Adrenal gland (tissue), 12 donors: ENCODE data around the gene FDXACB1. TPM values are rescaled to one million over a fixed set of nuclear protein-coding genes. Genes with fewer than 3 reads are reported as not detected.

Experiments used
- DNase-seq, 7 donors: peaks; one replicate each; pipeline ENCODE4 v3.0.0-alpha.2; 2019 to 2020
- H3K27ac ChIP-seq, 5 donors: fragments of 200-600 bp; sonication (generic) in 4 of 5; 1 replicate in 3 of 5; 2 replicates in 2 of 5; pipeline versions ENCODE4 v1.5.1 to v1.8.0; 2016 to 2020; ENCODE audit warnings: mild to moderate bottlenecking in 1 of 5
- H3K27me3 ChIP-seq: fragments of 200-600 bp; 2 replicates; pipeline ENCODE4 v1.8.0; 2021
- H3K36me3 ChIP-seq, 2 donors: fragments of 200-600 bp; replicated peaks in 1 of 2; 1 replicate in 1 of 2; 2 replicates in 1 of 2; pipeline versions ENCODE4 v1.5.1 to v1.8.0; 2018 to 2022
- H3K4me1 ChIP-seq, 2 donors: fragments of 200-600 bp; replicated peaks in 1 of 2; 1 replicate in 1 of 2; 2 replicates in 1 of 2; pipeline versions ENCODE4 v1.5.1 to v1.8.0; 2018 to 2021
- H3K4me3 ChIP-seq, 4 donors: fragments of 200-600 bp; sonication (generic) in 3 of 4; one replicate each; pipeline ENCODE4 v1.5.1; 2016 to 2018
- H3K9me3 ChIP-seq, 3 donors: fragments of 200-600 bp; sonication (generic) in 1 of 3; replicated peaks in 1 of 3; 1 replicate in 2 of 3; 2 replicates in 1 of 3; pipeline versions ENCODE4 v1.5.1 to v1.8.0; 2016 to 2021
- POLR2A ChIP-seq, 2 donors: fragments of 450-650 bp; IDR thresholded peaks; one replicate each; pipeline ENCODE4 v1.6.1; 2017; ENCODE audit warnings: antibody characterized with exemption in 2 of 2, mild to moderate bottlenecking in 2 of 2, moderate library complexity in 1 of 2
- WGBS, 4 donors: extraction: QIAGEN DNeasy Blood & Tissue Kit in 2 of 4; methylation state at CpG; one replicate each; pipeline versions ENCODE4 v1.1.5 to v1.1.7; 2013 to 2017; 5-methylcytosine and 5-hydroxymethylcytosine counted together
- intact Hi-C, 2 donors: fragments of 100-400 bp; cut with DNase I; formaldehyde crosslinking; loops; one replicate each; pipeline versions ENCODE4 v1.14.1 to v1.15.0; 2022 to 2023
- polyA plus RNA-seq, 3 donors: library from polyadenylated mRNA; stranded (reverse); fragments of 200-250 nt in 2 of 3; fragments of 350-450 nt in 1 of 3; fragmentation: Illumina TruSeq in 1 of 3; extraction: RNeasy Lipid Tissue Mini Kit (QIAGEN cat#74804) in 1 of 3; gene quantifications; one replicate each; pipeline ENCODE4 v1.2.3, GENCODE V29; 2013 to 2014
- total RNA-seq, 9 donors: library from RNA; depleted of rRNA in 4 of 9; stranded (reverse); fragments of >200 nt in 4 of 9; fragments of 120-200 nt in 1 of 9; fragmentation: NEBNext Ultra II Directional in 1 of 9; extraction: Animal tissue kit (Norgen Biotek cat#: 25700) in 1 of 9; gene quantifications; one replicate each; pipeline versions ENCODE4 v1.1.0 to v1.2.4, GENCODE V29; 2013 to 2023
- TF ChIP-seq, protein P1 (sequence below), 6 experiments: fragments of 450-650 bp in 4 of 6; fragments of 200-600 bp in 2 of 6; sonication (generic) in 1 of 6; IDR thresholded peaks; 1 replicate in 5 of 6; 2 replicates in 1 of 6; pipeline versions ENCODE4 v1.5.1 to v1.8.0; 2016 to 2021; ENCODE audit warnings: antibody characterized with exemption in 6 of 6, mild to moderate bottlenecking in 2 of 6, moderate library complexity in 1 of 6
- donor health status: healthy with polysubstance abuse.
- donor health status: Bipolar disorder and iron deficiency.
- donor health status: DM: yes; HTN: yes; CAD: no.
- donor health status: DM: no; HTN: no; CAD: no.
- donor health status: DM: no; HTN: no; CAD: no.
- donor health status: DM: yes; HTN: yes; CAD: no.

Gene FDXACB1
- total and polyA plus RNA-seq, 12 donors: 2.3 to 6.3 (median 3.7) TPM

DNA sequence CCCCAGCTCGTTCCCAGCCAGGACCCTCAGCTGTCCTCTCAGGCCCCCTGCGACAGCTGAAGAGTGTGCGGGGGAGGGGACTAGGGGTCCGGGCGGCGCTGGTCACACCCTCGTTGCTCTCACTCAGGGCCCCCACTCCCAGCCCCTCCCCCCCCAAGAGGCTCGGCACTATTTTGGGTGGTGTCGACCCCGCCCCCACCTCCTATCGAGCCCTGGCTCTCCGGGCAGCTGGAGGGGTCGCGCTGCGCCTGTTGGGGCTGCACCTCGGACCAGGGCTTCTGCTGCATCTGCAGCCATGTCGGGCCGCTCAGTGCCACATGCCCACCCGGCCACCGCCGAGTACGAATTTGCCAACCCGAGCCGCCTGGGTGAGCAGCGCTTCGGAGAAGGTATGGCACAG, 33.6 kb upstream of the FDXACB1 start, which contains the start of gene HSPB2:
Gene HSPB2, plus strand, starts transcription at position 200 of the 400 bp plus-strand sequence. Its CDS starts 96 bp downstream, at position 296.
- intact Hi-C loops: no loop called here
- TF ChIP-seq, protein P1, sequence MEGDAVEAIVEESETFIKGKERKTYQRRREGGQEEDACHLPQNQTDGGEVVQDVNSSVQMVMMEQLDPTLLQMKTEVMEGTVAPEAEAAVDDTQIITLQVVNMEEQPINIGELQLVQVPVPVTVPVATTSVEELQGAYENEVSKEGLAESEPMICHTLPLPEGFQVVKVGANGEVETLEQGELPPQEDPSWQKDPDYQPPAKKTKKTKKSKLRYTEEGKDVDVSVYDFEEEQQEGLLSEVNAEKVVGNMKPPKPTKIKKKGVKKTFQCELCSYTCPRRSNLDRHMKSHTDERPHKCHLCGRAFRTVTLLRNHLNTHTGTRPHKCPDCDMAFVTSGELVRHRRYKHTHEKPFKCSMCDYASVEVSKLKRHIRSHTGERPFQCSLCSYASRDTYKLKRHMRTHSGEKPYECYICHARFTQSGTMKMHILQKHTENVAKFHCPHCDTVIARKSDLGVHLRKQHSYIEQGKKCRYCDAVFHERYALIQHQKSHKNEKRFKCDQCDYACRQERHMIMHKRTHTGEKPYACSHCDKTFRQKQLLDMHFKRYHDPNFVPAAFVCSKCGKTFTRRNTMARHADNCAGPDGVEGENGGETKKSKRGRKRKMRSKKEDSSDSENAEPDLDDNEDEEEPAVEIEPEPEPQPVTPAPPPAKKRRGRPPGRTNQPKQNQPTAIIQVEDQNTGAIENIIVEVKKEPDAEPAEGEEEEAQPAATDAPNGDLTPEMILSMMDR (IDR thresholded peaks at IDR 0.05): no peak
- no peak for TF ChIP-seq POLR2A (IDR thresholded peaks at IDR 0.05)
- H3K27me3 ChIP-seq: no peaks in the 10 kb centered on the region
- no peaks in the 10 kb centered on the region for H3K36me3 ChIP-seq
- peak within 1 kb of the TSS; percentile 51 to 87 (median 61) for H3K27ac ChIP-seq
- peak in 1 of 7 donors; percentile 18 for DNase-seq
- H3K4me1 ChIP-seq: peaks cover 17 to 30% of the 10 kb centered on the region in 2 donors
- H3K4me3 ChIP-seq: peak within 1 kb of the TSS in 2 of 4 donors; percentile 13 to 53
- 15 to 33% (median 28%) methylated on average over 5 to 26 of the region's 26 CpGs for WGBS, 4 donors
- no peaks in the 10 kb centered on the region for H3K9me3 ChIP-seq

DNA sequence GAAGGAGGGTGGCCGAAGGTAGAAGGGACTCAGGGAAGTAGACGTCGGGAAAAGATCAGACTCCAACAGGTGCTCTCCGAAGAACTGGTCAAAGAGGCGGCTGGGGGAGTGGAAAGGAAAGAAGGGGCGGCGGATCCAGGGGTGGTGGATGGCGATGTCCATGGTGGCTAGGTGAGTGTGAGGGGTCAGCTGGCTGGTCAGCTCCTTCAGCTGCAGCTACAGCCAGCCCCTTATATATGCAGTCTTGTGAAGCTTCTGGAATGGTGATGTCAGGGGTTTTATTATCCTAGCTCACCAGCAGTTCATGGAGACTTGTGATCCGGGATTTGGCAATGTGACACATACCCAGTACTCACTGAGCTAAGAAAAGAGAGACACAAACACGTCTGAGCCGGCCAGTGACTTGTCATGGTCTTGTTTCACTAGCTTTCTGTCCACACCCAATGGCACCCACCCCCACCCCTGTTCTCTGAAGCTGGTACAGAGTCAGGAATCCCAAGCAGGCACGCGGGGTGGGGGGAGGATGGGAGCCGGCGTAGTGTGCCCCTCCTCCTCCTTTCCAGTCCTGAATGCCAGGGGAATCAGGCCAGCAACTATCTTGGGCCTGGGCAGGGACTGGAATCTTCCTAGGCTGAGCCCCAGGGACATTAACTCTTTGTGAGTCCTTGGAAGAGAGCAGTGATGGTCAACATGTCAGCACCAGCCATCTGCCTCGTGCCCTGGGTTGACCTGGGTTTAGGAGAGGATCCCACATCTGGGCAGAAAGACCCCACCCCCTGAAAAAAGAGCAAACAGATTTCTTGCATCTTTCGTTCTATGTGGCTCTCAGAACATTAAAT, 32.8 kb upstream of the FDXACB1 start, which contains the start of gene CRYAB:
Gene CRYAB, minus strand, starts transcription at position 208 of the 839 bp plus-strand sequence. Its CDS starts 46 bp downstream, at position 162.
- WGBS, 4 donors: 45 to 57% (median 48%) methylated on average over 13 to 17 of the region's 17 CpGs
- intact Hi-C loops: no loop called here
- peak; percentile 82 to 94 (median 92) for DNase-seq
- Histone ChIP-seq H3K36me3 (no peaks in the 10 kb centered on the region), H3K27ac (peak within 1 kb of the TSS; percentile 51 to 87 (median 61)), H3K4me3 (peak within 1 kb of the TSS in 2 of 4 donors; percentile 13 to 53), H3K4me1 (peaks cover 17 to 30% of the 10 kb centered on the region in 2 donors), H3K27me3 (no peaks in the 10 kb centered on the region), H3K9me3 (no peaks in the 10 kb centered on the region)
- TF ChIP-seq, protein P1 (IDR thresholded peaks at IDR 0.05): no peak
- TF ChIP-seq POLR2A (IDR thresholded peaks at IDR 0.05): peak; percentile 13 to 71

DNA sequence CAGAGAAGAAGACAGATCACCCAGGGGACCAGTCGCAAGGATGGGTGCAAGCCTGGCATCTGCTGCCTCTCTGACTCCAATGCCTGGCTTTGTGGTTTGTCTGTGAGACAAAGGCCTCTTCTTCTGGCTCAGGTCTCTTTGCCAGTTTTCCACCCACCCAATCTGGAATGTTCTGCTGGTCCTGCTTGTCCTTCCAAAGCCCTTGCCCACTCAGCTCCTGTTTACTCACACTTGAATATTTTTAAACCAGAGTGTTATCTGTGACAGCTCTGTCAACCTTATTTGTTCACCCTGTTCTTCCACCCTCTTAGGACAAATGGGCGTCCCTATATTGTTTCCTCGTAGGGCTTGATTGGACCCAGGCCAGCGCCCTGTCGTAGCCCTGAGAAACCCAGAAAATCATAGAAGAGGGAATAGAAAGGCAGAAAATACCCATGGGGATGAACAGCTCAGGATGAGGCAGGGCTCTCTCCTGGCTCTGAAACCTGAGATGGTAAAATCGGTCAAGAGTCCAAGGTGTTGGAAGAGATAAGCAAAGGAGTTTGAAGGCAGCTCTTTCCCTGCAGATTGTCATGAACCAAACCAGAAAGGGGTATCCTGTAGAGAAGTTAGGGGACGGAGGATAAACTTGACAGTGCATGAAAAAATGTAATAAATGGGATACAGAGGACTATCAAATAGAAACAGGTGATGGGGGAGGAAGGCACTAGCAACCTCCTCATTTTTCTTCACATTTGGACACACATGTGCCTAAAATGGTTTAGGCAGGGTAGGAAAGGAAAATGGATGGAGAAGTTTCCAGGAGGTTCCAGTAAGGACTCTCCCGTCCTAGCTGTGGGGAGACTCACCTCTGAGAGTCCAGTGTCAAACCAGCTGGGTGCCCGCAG, 32.0 kb upstream of the FDXACB1 start:
- peak overlapping the region in 4 of 5 donors; percentile 54 to 87 (median 70) for H3K27ac ChIP-seq
- no peaks in the 10 kb centered on the region for H3K27me3 ChIP-seq
- 77 to 81% (median 79%) methylated on average over 8 to 9 of the region's 9 CpGs for WGBS, 4 donors
- no peaks in the 10 kb centered on the region for H3K9me3 ChIP-seq
- no peaks in the 10 kb centered on the region for H3K36me3 ChIP-seq
- DNase-seq: no peak
- intact Hi-C loops: no loop called here
- H3K4me3 ChIP-seq: peak overlapping the region in 1 of 4 donors; percentile 53
- TF ChIP-seq, protein P1 (IDR thresholded peaks at IDR 0.05): no peak
- no peak for TF ChIP-seq POLR2A (IDR thresholded peaks at IDR 0.05)
- peaks cover 17 to 30% of the 10 kb centered on the region in 2 donors for H3K4me1 ChIP-seq

DNA sequence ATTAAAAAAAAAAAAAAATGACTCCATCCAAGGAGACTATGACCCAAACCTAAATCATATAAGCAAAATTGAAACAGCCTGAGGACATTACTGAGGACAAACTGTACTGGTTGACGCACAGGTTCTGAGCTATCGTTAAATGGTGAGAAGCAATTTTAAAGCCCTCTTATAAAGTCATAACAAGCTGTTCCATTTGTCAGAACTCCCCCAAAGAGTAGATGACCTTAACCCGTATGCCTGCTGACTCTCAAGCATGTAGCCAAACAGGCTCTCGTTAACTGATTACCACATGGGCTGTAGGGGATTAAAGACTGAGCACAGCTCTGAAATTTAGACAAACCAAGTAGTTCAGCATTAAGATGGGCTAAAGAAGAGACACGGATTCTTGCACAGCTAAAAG, 30.4 kb upstream of the FDXACB1 start:
- no peak overlapping the region for H3K27ac ChIP-seq

More for the DNA sequence above, 30.4 kb upstream of the FDXACB1 start:
- H3K4me1 ChIP-seq: peaks cover 17 to 30% of the 10 kb centered on the region in 2 donors
- DNase-seq: no peak
- 78 to 86% (median 84%) methylated on average over 5 of the region's 5 CpGs for WGBS, 4 donors
- no peaks in the 10 kb centered on the region for H3K27me3 ChIP-seq
- H3K4me3 ChIP-seq: peak overlapping the region in 1 of 4 donors; percentile 53
- intact Hi-C loops: no loop called here
- no peaks in the 10 kb centered on the region for H3K9me3 ChIP-seq
- no peaks in the 10 kb centered on the region for H3K36me3 ChIP-seq
- TF ChIP-seq POLR2A (IDR thresholded peaks at IDR 0.05): no peak
- TF ChIP-seq, protein P1 (IDR thresholded peaks at IDR 0.05): no peak
